Neural progenitor cell (in vitro differentiated cells): Measurements from ENCODE around the gene GIT1.

ENCODE experiments used
- CTCF ChIP-seq: fragments of 200-600 bp; sonication (generic); IDR thresholded peaks from 2 replicates; pipeline ENCODE4 v1.5.1; 2017; ENCODE audit warnings: antibody characterized with exemption, mild to moderate bottlenecking
- EZH2phosphoT487 ChIP-seq: fragments of 200-600 bp; sonication (generic); IDR thresholded peaks from 2 replicates; pipeline ENCODE4 v1.6.1; 2017; ENCODE audit warnings: antibody characterized with exemption

- TF ChIP-seq EZH2phosphoT487 (no peak), CTCF (no peak)
Observed at GRCh38 chr17:29549177-29549923, 40.1 kb downstream of the GIT1 start.
